Stimulated activated naive CD4-positive, alpha-beta T cell (primary cell): ENCODE data around the gene LAMA5.

Experiments used
- DNase-seq, 6 experiments: peaks; one replicate each; lab custom pipeline; 2025; lab: John Stamatoyannopoulos, UW

Gene LAMA5

DNA sequence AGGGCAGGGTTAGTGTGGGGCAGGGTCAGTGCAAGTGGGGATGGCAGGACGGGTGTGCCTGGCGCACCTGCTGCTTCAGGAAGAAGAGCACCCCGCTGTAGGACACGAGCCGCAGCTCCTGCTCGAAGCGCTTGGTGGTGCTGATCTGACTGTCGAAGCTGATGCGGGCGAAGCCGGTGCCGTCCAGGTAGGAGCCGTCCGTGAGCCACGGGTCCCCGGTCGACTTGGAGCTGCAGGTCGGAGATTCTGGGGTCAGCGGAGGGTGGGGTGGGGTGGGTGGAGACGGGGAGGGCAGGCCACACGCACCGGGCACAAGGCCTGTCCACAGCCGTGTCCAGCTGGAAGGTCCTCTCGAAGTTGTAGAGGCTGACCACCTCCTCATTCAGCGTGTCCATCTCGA lies 54.1 kb downstream of the LAMA5 start:
- no peak for DNase-seq

DNA sequence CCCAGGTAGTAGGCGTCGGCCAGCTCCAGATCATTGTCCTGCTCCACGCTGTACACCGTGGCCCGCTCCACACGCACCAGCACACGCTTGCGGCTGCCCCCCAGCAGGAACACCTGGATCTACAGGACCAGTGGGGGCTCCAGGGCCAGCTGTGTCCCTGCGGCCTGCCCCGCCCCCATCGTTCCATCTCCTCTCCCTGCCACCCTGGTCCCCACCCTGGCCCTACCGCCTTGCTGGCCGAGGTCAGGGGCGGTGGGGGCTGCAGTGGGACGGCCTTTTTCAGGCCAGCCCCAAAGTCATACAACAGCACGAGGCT lies 54.5 kb downstream of the LAMA5 start:
- DNase-seq = no peak

DNA sequence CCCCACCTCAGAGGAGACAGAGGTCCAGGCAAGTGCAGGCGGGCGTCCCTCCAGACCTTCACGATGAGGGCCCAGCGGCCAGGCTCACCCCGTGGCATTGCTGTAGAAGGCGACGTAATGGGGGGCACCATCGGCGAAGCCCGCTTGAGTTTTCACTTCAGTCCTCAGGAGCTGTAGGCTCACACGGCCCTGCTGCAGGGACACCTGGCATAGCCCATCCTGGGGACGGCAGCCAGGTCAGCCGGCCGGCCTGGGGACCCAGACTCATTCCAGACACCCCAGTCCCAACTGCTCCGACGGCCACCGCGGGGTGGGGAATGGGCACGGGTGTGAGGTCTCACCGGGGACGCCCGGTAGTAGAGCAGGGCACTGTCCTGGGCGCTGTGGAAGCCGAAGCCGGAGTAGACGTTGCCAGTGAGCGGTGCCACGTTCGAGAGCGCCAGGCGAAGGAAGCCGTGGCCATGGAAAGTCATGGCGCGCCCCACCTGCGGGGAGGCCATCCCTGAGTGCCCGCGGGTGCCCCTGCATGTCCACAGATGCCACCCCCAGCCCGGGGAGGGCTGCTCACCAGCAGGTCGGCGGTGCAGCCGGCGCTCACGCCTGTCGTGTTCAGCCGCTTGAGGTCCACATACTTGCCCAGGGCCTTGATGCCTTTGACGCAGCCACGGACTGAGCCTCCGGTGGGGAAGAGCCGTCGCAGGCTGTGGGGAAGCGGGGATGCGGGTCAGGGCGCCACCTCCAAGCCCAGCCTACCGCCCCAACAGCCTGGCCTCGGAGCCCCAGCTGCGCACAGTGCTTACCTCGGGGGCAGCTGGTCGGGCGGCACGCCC lies 55.1 kb downstream of the LAMA5 start:
- DNase-seq = no peak

DNA sequence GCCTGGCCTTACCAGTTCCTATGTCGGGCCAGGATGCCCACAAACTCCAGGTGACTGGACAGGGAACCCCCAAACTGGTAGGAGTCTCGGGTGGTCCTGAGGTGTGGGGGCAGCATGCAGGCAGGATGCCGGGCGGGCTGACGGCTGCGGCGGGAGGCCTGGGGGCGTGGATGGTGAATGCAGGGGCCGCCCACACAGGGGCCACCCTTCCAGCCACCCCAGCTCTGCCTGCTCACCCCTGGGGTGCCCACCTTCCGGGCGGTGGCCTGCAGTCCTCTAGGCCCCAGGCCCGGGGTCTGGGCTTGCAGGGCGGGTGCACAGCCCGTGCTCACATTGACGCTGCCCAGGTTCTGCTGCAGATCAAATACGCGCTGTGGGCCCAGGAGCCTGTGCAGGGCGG lies 56.0 kb downstream of the LAMA5 start:
- DNase-seq = no peak

GRCh38 chr20:62310757-62311121 lies 56.4 kb downstream of the LAMA5 start:
- no peak for DNase-seq

GRCh38 chr20:62309947-62310756 lies 57.0 kb downstream of the LAMA5 start:
- DNase-seq = no peak

DNA sequence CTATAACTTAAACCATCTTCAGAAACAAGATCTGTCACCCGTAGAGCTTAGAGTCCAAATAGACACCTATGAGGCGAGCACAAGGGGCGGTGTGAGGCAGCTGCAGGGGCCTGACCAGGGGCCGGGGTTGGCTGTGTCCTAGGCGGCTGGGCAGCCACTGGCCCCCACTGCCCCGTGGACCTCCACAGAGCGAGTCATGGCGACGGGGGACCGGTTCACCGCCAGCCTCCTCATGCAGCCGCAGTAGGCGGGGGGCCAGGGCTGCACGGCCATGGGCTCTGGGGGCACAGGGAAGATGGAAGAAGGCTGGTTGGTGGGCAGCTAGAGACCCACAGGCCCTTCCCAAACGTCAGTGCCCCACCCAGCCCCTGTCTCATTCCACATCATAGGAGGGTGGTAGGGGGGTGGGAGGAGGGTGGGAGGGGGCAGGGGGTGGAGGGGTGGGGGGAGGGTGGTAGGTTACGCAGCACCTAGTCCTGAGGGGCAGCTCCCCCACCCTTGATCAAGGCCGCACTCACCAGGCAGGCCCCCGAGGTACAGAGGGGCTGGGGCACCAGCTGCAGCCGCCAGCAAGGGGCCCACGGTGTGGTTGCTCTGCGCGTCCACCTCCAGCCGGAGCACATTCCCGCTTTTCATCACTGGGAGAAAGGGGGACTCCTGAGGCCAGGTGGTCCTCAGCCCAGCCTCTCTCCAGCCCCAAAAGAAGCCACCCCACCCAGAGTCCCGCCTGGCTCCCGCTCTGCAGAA lies 57.7 kb downstream of the LAMA5 start:
- no peak for DNase-seq

- DNase-seq = no peak
These were observed 58.9 kb downstream of the LAMA5 start for GRCh38 chr20:62308102-62308822.

DNA sequence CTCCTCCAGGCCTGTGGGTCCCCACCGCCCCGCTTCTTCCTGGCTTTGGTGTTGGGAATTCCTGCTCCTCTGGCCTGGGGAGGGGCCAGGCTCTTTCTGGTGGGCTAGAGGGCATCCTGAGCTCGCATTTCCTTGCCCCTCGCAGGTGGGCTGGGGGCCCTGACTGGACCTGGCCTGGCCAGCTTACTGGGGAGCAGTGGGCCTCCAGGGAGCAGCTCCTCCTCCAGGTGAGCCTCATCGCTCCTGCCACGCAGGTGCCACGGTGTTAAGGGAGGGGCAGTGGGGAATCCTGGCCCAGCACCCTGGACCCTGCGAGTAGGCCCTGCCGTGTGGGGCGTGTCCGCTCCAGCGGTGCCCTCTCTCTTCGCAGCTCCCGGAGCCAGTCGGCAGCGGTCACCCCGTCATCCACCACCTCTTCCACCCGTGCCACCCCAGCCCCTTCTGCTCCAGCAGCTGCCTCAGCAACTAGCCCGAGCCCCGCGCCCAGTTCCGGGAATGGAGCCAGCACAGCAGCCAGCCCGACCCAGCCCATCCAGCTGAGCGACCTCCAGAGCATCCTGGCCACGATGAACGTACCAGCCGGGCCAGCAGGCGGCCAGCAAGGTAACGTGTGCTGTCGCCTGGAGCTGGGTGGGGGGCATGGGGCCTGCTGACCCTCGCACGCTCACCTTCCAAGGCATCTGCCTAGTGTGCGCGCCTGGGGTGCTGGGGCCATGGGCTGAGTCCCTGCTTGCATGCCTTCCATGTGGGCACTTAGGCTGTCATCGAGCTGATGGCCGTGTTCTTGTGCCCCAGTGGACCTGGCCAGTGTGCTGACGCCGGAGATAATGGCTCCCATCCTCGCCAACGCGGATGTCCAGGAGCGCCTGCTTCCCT lies 59.6 kb downstream of the LAMA5 start:
- DNase-seq = no peak

DNA sequence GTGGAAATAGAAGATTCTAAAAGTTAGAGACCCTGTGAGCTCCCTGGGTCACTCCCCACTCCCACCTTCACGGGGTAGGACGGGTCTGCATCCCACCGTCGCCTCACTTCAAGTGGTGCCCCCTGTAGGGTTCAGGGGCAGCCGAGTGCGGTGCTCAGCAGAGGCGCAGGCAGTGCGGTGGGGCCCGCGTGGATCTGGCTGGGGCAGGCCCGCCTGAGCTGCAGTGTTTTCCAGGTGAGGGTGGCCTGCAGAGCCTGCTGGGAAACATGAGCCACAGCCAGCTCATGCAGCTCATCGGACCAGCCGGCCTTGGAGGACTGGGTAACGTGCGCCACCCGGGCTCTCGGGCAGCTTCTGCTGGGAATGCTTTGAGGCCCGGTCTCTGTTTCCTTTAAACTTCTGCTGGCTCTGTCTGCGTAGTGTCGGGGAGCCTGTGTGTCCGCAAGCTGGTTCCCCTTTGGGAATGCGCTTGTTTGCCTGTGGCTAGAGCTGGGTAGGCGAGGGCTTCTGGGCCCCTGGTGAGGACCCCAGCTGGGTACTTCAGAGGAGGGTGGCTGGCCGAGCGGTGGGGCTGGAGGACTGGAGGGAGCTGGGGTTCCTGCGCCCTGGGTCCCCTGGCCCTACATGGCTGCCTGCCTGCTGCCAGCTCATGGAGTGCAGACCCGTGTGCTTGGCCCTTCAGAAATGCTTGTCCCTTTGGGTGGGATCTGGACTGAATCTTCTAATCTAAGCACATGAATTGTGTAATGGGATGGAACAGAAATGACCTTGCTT lies 60.5 kb downstream of the LAMA5 start:
- no peak for DNase-seq

- no peak for DNase-seq
These were observed 61.2 kb downstream of the LAMA5 start for GRCh38 chr20:62305765-62306413.

- no peak for DNase-seq
These were observed 61.9 kb downstream of the LAMA5 start for GRCh38 chr20:62305149-62305764.

GRCh38 chr20:62304331-62305148 lies 62.6 kb downstream of the LAMA5 start:
- no peak for DNase-seq

DNA sequence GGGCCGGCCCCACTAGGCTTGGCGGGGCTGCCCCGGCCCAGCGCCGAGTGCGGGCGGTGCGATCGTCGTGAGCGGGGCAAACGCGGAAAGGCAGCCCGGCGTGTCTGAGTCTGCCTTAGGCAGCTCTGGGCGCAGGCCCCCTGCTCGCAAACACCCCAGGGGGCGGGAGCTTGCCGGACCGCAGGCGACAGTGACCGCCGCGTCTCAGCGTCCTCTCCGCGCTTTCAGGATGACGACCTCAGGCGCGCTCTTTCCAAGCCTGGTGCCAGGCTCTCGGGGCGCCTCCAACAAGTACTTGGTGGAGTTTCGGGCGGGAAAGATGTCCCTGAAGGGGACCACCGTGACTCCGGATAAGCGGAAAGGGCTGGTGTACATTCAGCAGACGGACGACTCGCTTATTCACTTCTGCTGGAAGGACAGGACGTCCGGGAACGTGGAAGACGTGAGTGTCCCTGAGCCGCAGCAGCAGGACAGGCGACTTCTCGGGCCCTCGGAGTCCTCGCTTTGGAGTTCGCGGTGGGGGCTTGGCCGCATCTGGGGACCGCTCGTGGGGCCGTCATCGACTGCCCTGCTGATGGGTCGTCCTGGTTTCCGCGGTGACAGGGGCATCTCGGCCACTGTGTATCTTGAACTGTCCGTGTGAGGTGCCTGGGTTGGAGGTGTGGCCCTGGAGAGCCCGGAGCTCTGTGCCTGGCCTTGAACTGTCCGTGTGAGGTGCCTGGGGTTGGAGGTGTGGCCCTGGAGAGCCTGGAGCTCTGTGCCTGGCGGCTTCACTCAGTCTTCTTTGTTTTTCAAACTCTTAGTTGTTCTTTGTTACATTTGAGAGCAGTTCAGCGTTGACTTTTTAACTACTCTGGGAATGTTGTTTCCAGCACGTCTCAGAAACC lies 63.5 kb downstream of the LAMA5 start:
- peak in 1 of 6 experiments; percentile 31 for DNase-seq

DNA sequence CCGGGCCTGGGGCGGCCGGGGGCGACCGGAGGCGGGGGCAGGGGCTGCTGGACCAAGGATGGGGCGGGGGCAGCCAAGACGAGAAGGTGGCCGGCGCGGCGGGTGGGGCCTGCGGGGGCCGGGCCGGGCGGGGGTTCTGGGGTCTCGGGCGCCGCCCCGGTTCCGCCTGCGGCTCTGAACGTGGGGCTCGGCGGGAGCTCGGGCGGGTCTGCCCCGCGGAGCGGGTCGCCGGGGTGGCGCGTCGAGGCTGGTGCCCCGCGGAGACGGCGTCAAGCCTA lies 64.1 kb downstream of the LAMA5 start:
- peak in 1 of 6 experiments; percentile 40 for DNase-seq

GRCh38 chr20:62302341-62303061 lies 64.6 kb downstream of the LAMA5 start, which contains the start of gene ADRM1:
TSS of gene ADRM1 (plus strand) at chr20:62302997. CDS start at chr20:62303569, 572 bp downstream.
- peak; percentile 89 to 95 (median 92) for DNase-seq
